GM19468 (cell line): Measurements from ENCODE around the gene TIMD4.
A peak's percentile ranks its signal among the peaks of the same experiment; 100 is the strongest.
"Not testable (repeated sequence)": the region's sequence is repeated elsewhere in the genome, so short reads cannot be mapped to it uniquely, and the experiment has no call there.

Source experiments
- ATAC-seq: cut with Tn5 transposase; IDR thresholded peaks from one replicate; pipeline ENCODE4 v1.9.1; 2021; ENCODE audit warnings: mild to moderate bottlenecking, moderate library complexity, moderate number of reproducible peaks; ENCODE audit not compliant: unreplicated experiment; ENCODE audit errors: extremely low read depth

Gene TIMD4

GRCh38 chr5:156963125-156963524 lies at the start of gene TIMD4:
TSS of gene TIMD4 (minus strand) at chr5:156963226. CDS start at chr5:156963198, 28 bp downstream.
- ATAC-seq, result no peak

GRCh38 chr5:157006262-157006661 lies 43.2 kb upstream of the TIMD4 start:
- ATAC-seq, result no peak

DNA sequence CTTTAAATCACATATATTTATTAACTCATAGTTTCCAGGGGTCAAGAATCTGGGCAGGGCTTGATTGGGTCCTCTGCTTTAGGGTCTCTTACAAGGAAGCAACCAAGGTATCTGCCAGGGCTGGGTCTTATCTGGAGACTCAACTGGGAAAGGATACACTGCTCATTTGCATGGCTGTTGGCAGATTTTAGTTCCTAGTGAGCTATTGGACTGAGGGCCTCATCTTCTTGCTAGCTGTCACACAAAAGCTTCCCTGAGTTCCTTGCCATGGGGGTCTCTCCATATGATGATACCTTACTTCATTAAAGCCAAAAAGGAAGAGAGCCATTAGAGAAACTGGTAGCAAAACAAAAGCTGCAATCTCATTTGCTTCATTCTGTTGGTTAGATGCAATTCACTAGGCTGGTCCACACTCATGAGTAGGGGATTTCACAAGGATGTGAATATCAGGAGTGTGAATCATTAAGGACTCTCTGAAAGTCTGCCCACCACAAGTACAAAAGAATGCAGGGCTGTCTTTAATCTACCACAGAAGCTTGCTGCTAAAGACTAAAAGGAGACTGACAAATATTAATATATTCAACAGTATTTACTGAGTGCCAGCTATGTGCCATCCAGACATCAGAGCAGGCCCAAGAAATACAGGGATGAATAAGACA lies 42.0 kb upstream of the TIMD4 start:
- ATAC-seq, result no peak

GRCh38 chr5:156991714-156992113 lies 28.7 kb upstream of the TIMD4 start:
- no peak for ATAC-seq

GRCh38 chr5:156984064-156984463 lies 21.0 kb upstream of the TIMD4 start:
- ATAC-seq, result no peak

- ATAC-seq, result no peak
Measured at GRCh38 chr5:156981481-156981880, 18.5 kb upstream of the TIMD4 start.

GRCh38 chr5:156974328-156974727 lies 11.3 kb upstream of the TIMD4 start:
- no peak for ATAC-seq

DNA sequence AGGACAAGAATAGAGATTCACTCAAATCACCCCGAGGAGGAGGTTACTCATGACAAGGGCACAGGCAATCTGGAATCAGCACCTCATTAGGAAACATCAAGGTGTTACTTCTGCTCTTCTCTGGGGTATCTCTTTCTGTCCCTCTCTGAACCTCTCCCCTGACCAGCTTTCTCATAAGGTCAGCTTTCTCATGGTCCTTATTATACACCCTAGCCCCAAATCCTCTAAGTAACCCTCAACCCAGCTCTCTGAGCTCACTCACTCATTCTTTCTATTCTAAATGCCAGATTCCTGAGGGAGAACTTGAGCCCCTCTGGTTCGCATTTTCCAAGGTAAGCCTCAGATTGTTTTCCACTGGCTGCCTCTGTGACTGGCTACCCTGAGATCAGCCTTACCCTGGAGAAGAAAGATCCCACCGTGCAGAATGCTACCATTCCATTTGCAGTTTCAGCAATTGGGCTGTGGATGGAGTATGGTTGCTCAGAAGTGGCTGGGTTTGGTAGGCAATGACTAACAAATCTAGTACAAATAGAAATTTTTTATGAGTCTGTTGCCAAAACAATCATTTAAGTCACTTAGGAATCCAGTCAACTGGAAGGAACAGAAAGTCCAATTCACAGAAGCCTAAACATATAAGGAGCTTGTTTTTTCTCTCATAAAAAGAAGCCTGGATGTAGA lies 9.0 kb upstream of the TIMD4 start:
- ATAC-seq, result no peak

DNA sequence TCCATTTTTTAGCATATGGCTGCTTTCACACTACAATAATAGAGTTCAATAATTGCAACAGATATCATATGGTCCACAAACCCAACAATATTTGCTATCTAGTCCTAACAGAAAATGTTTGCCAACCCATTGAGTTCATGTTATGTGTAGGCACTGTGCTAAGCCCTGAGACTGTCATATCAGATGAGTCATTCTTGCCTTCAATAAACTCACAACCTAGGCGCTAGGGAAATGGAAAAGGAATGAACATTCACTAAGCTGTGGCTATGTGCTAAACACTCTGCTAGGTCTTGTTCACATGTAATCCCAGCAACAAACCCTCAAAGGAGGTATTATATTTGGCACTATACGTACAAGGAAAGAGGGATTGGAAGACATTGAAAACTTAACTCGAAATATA lies 8.4 kb upstream of the TIMD4 start:
- no peak for ATAC-seq

DNA sequence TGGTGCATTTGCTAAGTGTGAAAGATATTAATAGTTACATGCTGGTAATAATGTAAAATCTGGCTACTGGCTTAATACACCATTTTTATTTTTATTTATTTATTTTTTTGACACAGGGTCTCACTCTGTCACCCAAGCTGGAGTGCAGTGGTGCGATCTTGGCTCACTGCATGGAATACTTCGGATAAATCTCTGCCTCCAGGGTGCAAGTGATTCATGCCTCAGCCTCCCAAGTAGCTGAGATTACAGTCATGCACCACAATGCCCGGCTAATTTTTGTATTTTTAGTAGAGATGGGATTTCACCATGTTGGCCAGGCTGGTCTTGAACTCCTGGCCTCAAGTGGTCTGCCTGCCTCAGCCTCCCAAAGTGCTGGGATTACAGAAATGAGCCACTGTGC lies 4.4 kb upstream of the TIMD4 start:
- ATAC-seq, result not testable (repeated sequence)

DNA sequence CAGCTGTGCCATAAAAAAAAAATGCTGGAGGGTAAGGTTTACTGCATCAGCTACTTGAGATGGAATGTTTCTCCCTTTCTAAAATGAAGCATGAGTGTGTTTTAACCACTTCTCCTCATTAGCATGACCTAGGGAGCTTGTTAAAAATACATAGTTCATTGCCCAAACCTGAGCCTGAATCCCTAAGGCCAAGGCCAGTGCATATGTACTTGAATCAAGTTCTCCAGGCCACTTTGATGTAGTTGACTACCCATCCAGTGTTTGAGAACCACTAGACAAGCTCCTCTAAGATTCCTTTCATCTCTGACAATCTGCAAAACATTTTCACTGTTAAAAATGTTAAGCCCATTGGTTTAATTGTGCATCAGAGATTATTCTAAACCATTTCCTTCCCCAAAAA lies 6.7 kb downstream of the TIMD4 start:
- no peak for ATAC-seq

DNA sequence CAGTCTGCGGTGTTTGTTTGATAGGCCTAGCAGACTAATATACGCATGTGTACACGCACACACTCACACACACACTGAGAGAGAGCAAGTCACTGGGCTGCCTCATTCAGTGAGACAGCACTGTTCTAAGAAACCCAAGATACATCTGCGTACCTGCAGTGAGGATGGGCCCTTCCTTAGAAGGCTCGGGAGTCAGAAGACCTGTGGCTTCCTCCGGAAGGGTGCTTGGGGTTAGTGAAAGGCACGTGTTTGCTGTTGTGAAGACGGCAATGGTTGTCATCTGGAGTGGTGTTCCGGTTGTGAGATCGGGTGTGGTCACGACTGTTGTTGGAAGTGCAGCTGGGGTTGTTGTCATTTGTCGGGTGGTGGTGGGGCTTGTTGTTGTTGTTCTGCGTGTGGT lies 11.7 kb downstream of the TIMD4 start:
- no peak for ATAC-seq

DNA sequence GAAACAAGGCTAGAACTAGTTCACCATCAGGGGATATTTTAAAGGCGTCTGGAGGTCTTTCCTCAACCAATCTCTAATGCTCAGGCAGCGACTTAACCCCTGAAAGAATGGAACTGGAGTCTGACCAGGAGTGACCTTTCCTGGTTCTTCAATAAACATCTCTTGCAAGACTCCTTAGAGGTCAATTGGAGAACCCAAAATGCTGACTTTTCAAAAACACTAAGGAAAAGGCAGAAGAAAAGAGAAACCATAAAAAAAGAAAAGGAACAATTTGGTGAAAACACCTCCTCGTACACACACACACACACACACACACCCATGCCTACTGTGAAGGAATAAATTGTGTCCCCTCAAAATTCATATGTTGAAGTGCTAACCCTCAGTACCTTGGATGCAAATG lies 12.3 kb downstream of the TIMD4 start:
- ATAC-seq, result no peak

DNA sequence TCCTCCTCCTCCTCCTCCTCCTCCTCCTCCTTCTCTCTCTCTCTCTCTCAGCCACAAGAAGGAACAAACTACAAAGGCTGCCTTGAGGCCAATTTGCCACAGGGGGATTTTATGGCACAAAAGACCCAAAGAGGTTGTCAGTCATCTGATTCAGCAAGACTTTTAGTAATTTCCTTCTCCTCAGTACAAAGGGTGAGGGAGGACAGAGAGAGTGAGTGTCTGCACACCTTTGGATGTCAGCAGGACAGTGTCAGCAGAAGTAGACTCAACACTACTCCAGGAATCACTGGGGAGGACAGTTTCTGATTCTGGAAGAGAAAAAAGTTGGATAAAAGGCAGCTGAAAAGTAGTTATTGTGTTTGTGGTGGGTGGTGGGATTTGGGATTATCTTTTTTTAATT lies 13.6 kb downstream of the TIMD4 start:
- no peak for ATAC-seq

DNA sequence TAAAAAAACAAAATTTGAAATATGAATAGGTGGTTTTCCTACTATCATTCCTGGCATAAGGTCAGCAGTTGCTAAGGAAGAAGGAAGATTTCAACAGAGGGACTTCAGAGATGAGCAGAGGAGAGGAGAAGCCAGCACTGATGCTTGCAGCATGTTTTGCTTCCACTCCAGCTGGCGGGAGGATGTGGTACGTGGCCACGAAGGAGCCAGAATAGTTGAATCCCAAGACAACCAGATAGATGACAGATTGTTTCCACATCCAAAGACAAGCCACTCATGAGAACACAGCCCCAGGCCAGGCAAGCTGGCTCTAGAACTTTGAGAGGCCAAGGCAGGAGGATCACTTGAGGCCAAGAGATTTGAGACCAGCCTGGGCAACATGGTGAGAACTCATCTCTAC lies 15.1 kb downstream of the TIMD4 start:
- no peak for ATAC-seq

GRCh38 chr5:156942064-156942463 lies 21.0 kb downstream of the TIMD4 start:
- ATAC-seq, result peak; percentile 96

- not testable (repeated sequence) for ATAC-seq
Measured at GRCh38 chr5:156940462-156940861, 22.6 kb downstream of the TIMD4 start.

GRCh38 chr5:156936972-156937371 lies 26.1 kb downstream of the TIMD4 start:
- ATAC-seq, result no peak

DNA sequence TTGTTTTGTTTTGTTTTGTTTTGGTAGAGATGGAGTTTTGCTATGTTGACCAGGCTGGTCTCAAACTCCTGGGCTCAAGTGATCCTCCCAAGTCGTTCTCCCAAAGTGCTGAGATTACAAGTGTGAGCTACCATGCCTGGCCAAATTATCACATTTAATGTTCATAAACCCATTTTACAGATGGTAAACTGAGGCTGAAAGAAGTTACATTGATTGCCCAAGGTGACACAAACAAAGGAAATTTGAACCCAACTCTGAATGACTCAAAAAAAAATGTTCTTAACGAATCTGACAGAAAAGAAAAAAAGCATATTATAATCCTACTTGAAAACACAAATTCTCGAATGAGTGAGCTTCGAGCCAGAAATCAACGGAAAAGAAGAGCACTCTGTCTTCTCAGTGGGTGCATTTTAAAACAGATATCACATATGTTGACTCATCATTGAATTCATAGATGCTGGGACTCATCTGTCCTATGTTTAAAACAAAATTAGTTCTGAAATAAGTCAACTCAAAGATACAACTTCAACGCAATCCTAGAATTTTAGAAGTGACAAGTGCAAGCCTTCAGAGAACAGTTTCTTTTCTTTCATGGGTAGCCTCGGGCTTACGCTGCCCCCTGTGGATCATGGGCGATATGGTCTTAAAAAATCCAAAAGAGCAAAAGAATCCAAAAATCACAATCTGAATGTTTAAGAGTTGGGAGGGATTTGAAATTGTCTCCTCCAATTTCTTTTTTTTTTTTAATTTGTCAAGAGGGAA lies 28.4 kb downstream of the TIMD4 start:
- no peak for ATAC-seq

- ATAC-seq, result no peak
Measured at GRCh38 chr5:156929366-156929948, 33.6 kb downstream of the TIMD4 start.

DNA sequence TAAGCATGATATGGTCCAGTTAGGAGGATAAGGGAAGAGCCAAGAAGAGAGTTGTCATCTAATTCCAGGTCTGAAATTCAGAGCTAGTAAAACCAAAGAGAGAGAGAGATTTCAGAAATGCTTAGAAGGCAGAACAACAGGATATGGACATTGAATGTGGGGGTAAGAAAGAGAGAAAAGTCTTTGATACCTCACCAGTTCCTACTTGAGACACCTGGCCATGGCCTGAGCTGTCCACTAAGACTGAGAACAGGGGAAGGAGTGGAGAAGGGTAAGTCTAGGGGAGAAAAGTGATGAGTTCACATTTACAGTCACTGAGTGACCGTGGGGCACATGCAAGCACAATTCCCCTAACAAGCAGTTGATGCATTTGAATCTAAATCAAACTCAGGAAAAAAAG lies 35.5 kb downstream of the TIMD4 start:
- ATAC-seq, result no peak
